GM23338 (cell line): ENCODE measurements around the gene DOCK4. TPM values are rescaled to one million over a fixed set of nuclear protein-coding genes. Genes with fewer than 3 reads are reported as not detected.
A peak's percentile ranks its signal among the peaks of the same experiment; 100 is the strongest.

Source experiments
- ATAC-seq: fragments of 200-7000 bp; cut with Tn5 transposase; 3 replicates; pipeline ENCODE4 v1.9.1; 2020
- DNase-seq: peaks from one replicate; pipeline ENCODE4 v3.0.0-alpha.2; 2015; ENCODE audit warnings: low spot score
- H2AFZ ChIP-seq: fragments of 200-600 bp; sonication (generic); 2 replicates; pipeline ENCODE4 v1.8.0; 2016; ENCODE audit warnings: antibody characterized with exemption, mild to moderate bottlenecking, moderate library complexity
- H3F3A ChIP-seq: fragments of 200-600 bp; sonication (generic); replicated peaks from 2 replicates; pipeline ENCODE4 v1.8.0; 2017; ENCODE audit warnings: antibody characterized with exemption, mixed run types, low read depth
- H3K27ac ChIP-seq: fragments of 200-600 bp; sonication (generic); 2 replicates; pipeline ENCODE4 v1.6.1; 2016; ENCODE audit warnings: low read depth
- H3K27me3 ChIP-seq: fragments of 200-600 bp; sonication (generic); 2 replicates; pipeline ENCODE4 v1.8.0; 2016; ENCODE audit warnings: mild to moderate bottlenecking, mixed run types, moderate library complexity; ENCODE audit not compliant: insufficient read depth
- H3K36me3 ChIP-seq: fragments of 200-600 bp; sonication (generic); 2 replicates; pipeline ENCODE4 v1.8.0; 2016; ENCODE audit warnings: mild to moderate bottlenecking; ENCODE audit not compliant: insufficient read depth
- H3K4me1 ChIP-seq: fragments of 200-600 bp; sonication (generic); 2 replicates; pipeline ENCODE4 v1.8.0; 2016; ENCODE audit warnings: mild to moderate bottlenecking, moderate library complexity; ENCODE audit not compliant: insufficient read depth
- H3K4me2 ChIP-seq: fragments of 200-600 bp; sonication (generic); 2 replicates; pipeline ENCODE4 v1.7.1; 2017; ENCODE audit warnings: mixed run types
- H3K4me3 ChIP-seq: fragments of 200-600 bp; sonication (generic); 2 replicates; pipeline ENCODE4 v1.6.1; 2016; ENCODE audit warnings: mixed run types
- H3K79me2 ChIP-seq: fragments of 200-600 bp; sonication (generic); replicated peaks from 2 replicates; pipeline ENCODE4 v1.8.0; 2017; ENCODE audit warnings: mild to moderate bottlenecking; ENCODE audit not compliant: insufficient read depth
- H3K9me2 ChIP-seq: fragments of 200-600 bp; sonication (generic); 2 replicates; pipeline ENCODE4 v1.8.0; 2017; ENCODE audit not compliant: insufficient read depth
- H4K20me1 ChIP-seq: fragments of 200-600 bp; sonication (generic); replicated peaks from 2 replicates; pipeline ENCODE4 v1.8.0; 2017; ENCODE audit warnings: mild to moderate bottlenecking; ENCODE audit not compliant: insufficient read depth
- H3K27ac Mint-ChIP-seq: 2 replicates; pipeline ENCODE4 v1.8.0; 2020; ENCODE audit warnings: inconsistent platforms, mild to moderate bottlenecking, moderate library complexity, mixed read lengths
- H3K27me3 Mint-ChIP-seq: 3 replicates; pipeline ENCODE4 v1.8.0; 2022; ENCODE audit warnings: low read depth, mild to moderate bottlenecking, moderate library complexity, mixed read lengths, inconsistent platforms; ENCODE audit not compliant: insufficient read depth, poor library complexity
- H3K36me3 Mint-ChIP-seq: 3 replicates; pipeline ENCODE4 v1.8.0; 2021; ENCODE audit warnings: low read depth, mild to moderate bottlenecking, inconsistent platforms, moderate library complexity, mixed read lengths
- H3K4me1 Mint-ChIP-seq: 3 replicates; pipeline ENCODE4 v1.8.0; 2020; ENCODE audit warnings: mild to moderate bottlenecking, inconsistent platforms, mixed read lengths
- H3K4me3 Mint-ChIP-seq: 3 replicates; pipeline ENCODE4 v1.8.0; 2021; ENCODE audit warnings: moderate library complexity, mild to moderate bottlenecking, inconsistent platforms, mixed read lengths
- H3K9me3 Mint-ChIP-seq: 3 replicates; pipeline ENCODE4 v1.8.0; 2020; ENCODE audit warnings: moderate library complexity, mild to moderate bottlenecking, inconsistent platforms, mixed read lengths
- CTCF ChIP-seq, 2 experiments: fragments of 200-600 bp in 1 of 2; sonication (generic) in 1 of 2; conservative IDR thresholded peaks; 2 replicates each; pipeline versions ENCODE4 v1.5.1 to v1.6.1; 2016 to 2017; ENCODE audit warnings: antibody characterized with exemption in 2 of 2, low read depth in 2 of 2, mild to moderate bottlenecking in 2 of 2, moderate library complexity in 1 of 2
- POLR2AphosphoS5 ChIP-seq: IDR thresholded peaks from 2 replicates; pipeline ENCODE4 v1.6.1; 2016; ENCODE audit warnings: antibody characterized with exemption, low read depth
- REST ChIP-seq: IDR thresholded peaks from one replicate; pipeline ENCODE4 v1.6.1; 2018; ENCODE audit warnings: antibody characterized with exemption; ENCODE audit not compliant: unreplicated experiment
- STAT1 ChIP-seq: IDR thresholded peaks from one replicate; pipeline ENCODE4 v1.6.1; 2016; ENCODE audit warnings: antibody characterized with exemption; ENCODE audit not compliant: unreplicated experiment
- polyA plus RNA-seq: library from polyadenylated mRNA; unstranded; fragments of >200 nt; fragmentation: Nextera tagmentation; extraction: Ambion mirVana; gene quantifications from 2 replicates; pipeline ENCODE4 v1.2.1, GENCODE V29; 2016
- total RNA-seq: library from RNA; depleted of rRNA; stranded (reverse); fragments of >200 nt; shearing (Covaris generic); gene quantifications from 2 replicates; pipeline ENCODE4 v1.2.3, GENCODE V29; 2014

DOCK4 gene
- total and polyA plus RNA-seq, 2 experiments from 2014 or later = 6.3 to 33.8 TPM

GRCh38 chr7:112080978-112081377 is 125.2 kb downstream of the DOCK4 start:
- Histone ChIP-seq H3K27ac (no peak overlapping the region), H4K20me1 (no peaks in the 10 kb centered on the region), H3K4me2 (no peak overlapping the region), H3K27me3 (no peaks in the 10 kb centered on the region), H3K9me2 (no peaks in the 10 kb centered on the region), H2AFZ (no peak overlapping the region), H3K79me2 (peaks cover 19% of the 10 kb centered on the region), H3K36me3 (no peaks in the 10 kb centered on the region), H3K4me1 (peaks cover 20% of the 10 kb centered on the region), H3K4me3 (no peak overlapping the region), H3F3A (no peaks in the 10 kb centered on the region)
- Mint-ChIP-seq H3K4me1 (peaks cover 35% of the 10 kb centered on the region), H3K27ac (peak overlapping the region; percentile 81), H3K36me3 (no peaks in the 10 kb centered on the region), H3K27me3 (no peaks in the 10 kb centered on the region), H3K4me3 (no peak overlapping the region), H3K9me3 (no peaks in the 10 kb centered on the region)
- ATAC-seq (no peak; the same call in 2 of the 3 replicates), DNase-seq (peak; percentile 42)
- TF ChIP-seq STAT1 = no peak

- no peak overlapping the region; the same call in 1 of the 2 replicates for H3K27ac Mint-ChIP-seq
- Histone ChIP-seq H3K27ac (no peak overlapping the region), H3K4me2 (no peak overlapping the region)
Observed at GRCh38 chr7:112080441-112080840, 125.8 kb downstream of the DOCK4 start.

GRCh38 chr7:112079673-112080072 is 126.5 kb downstream of the DOCK4 start:
- Mint-ChIP-seq H3K27me3 (no peaks in the 10 kb centered on the region), H3K4me1 (peaks cover 31% of the 10 kb centered on the region), H3K4me3 (no peak overlapping the region), H3K36me3 (0 out of 3 replicates have a peak, but pooled peaks cover 2% of the 10 kb centered on the region), H3K9me3 (no peaks in the 10 kb centered on the region), H3K27ac (no peak overlapping the region)
- no peak overlapping the region for H3K4me3 ChIP-seq
- H3F3A ChIP-seq = no peaks in the 10 kb centered on the region
- no peak for DNase-seq
- no peaks in the 10 kb centered on the region for H3K27me3 ChIP-seq
- no peak overlapping the region for H3K4me2 ChIP-seq
- no peaks in the 10 kb centered on the region for H3K9me2 ChIP-seq
- no peaks in the 10 kb centered on the region for H4K20me1 ChIP-seq
- H3K79me2 ChIP-seq = peaks cover 22% of the 10 kb centered on the region
- H2AFZ ChIP-seq = no peak overlapping the region
- no peak overlapping the region for H3K27ac ChIP-seq
- TF ChIP-seq REST = no peak
- TF ChIP-seq CTCF (conservative IDR thresholded peaks at IDR 0.05; ENCODE audit: low read depth in 2 of 2) = peak in 1 of 2 experiments; percentile 36; a peak in 2 of 4 replicates
- H3K36me3 ChIP-seq = no peaks in the 10 kb centered on the region
- H3K4me1 ChIP-seq = peaks cover 20% of the 10 kb centered on the region
- no peak for ATAC-seq

More at GRCh38 chr7:112080441-112080840, 125.8 kb downstream of the DOCK4 start:
- Mint-ChIP-seq H3K4me1 (peaks cover 35% of the 10 kb centered on the region), H3K4me3 (no peak overlapping the region), H3K27me3 (no peaks in the 10 kb centered on the region), H3K9me3 (no peaks in the 10 kb centered on the region), H3K36me3 (no peaks in the 10 kb centered on the region)
- no peaks in the 10 kb centered on the region for H3K9me2 ChIP-seq
- H3K4me1 ChIP-seq = peaks cover 20% of the 10 kb centered on the region
- DNase-seq (no peak), ATAC-seq (no peak)
- H2AFZ ChIP-seq = no peak overlapping the region
- H3F3A ChIP-seq = no peaks in the 10 kb centered on the region
- no peak for TF ChIP-seq POLR2AphosphoS5
- no peak overlapping the region for H3K4me3 ChIP-seq
- no peaks in the 10 kb centered on the region for H4K20me1 ChIP-seq
- no peaks in the 10 kb centered on the region for H3K27me3 ChIP-seq
- peaks cover 19% of the 10 kb centered on the region for H3K79me2 ChIP-seq
- no peaks in the 10 kb centered on the region for H3K36me3 ChIP-seq
